Neural cell (in vitro differentiated cells): ENCODE measurements around the gene DRD2.

Experiments
- EP300 ChIP-seq: fragments of 450-650 bp; conservative IDR thresholded peaks from 2 replicates; pipeline ENCODE4 v1.6.1; 2014; ENCODE audit warnings: antibody characterized with exemption, mild to moderate bottlenecking, moderate library complexity; ENCODE audit not compliant: poor library complexity, severe bottlenecking
- EZH2 ChIP-seq: fragments of 200-600, 300-800 bp; shearing (Covaris generic), sonication (generic); IDR thresholded peaks from 2 replicates; pipeline ENCODE4 v1.6.1; 2014; ENCODE audit warnings: antibody characterized with exemption, low read length, borderline replicate concordance, mild to moderate bottlenecking; ENCODE audit not compliant: insufficient read depth, poor library complexity, severe bottlenecking
- MXI1 ChIP-seq: fragments of 450-650 bp; conservative IDR thresholded peaks from 2 replicates; pipeline ENCODE4 v1.6.1; 2014; ENCODE audit warnings: antibody characterized with exemption, mild to moderate bottlenecking; ENCODE audit not compliant: poor library complexity, severe bottlenecking
- POLR2AphosphoS5 ChIP-seq: IDR thresholded peaks from 2 replicates; pipeline ENCODE4 v1.6.1; 2012
- RAD21 ChIP-seq: fragments of 450-650 bp; conservative IDR thresholded peaks from 2 replicates; pipeline ENCODE4 v1.6.1; 2014; ENCODE audit warnings: antibody characterized with exemption, mild to moderate bottlenecking, moderate library complexity
- REST ChIP-seq: IDR thresholded peaks from 2 replicates; pipeline ENCODE4 v1.6.1; 2012; ENCODE audit warnings: borderline replicate concordance
- SMC3 ChIP-seq: fragments of 450-650 bp; conservative IDR thresholded peaks from 2 replicates; pipeline ENCODE4 v1.6.1; 2014; ENCODE audit warnings: antibody characterized with exemption, mild to moderate bottlenecking, moderate library complexity; ENCODE audit not compliant: poor library complexity
- TAF1 ChIP-seq: IDR thresholded peaks from 2 replicates; pipeline ENCODE4 v1.6.1; 2012; ENCODE audit warnings: low read depth
- TF ChIP-seq, protein P1 (sequence below): fragments of 450-650 bp; IDR thresholded peaks from 2 replicates; pipeline ENCODE4 v1.5.1; 2014; ENCODE audit warnings: antibody characterized with exemption, mild to moderate bottlenecking, moderate library complexity; ENCODE audit not compliant: poor library complexity, severe bottlenecking

GRCh38 chr11:113474362-113475159 is 637 bp downstream of the DRD2 start:
- TF ChIP-seq EZH2 (peak; percentile 94), REST (peak; percentile 78), MXI1 (no peak), POLR2AphosphoS5 (no peak), TAF1 (no peak), EP300 (no peak), RAD21 (no peak), SMC3 (no peak)
- TF ChIP-seq, protein P1, sequence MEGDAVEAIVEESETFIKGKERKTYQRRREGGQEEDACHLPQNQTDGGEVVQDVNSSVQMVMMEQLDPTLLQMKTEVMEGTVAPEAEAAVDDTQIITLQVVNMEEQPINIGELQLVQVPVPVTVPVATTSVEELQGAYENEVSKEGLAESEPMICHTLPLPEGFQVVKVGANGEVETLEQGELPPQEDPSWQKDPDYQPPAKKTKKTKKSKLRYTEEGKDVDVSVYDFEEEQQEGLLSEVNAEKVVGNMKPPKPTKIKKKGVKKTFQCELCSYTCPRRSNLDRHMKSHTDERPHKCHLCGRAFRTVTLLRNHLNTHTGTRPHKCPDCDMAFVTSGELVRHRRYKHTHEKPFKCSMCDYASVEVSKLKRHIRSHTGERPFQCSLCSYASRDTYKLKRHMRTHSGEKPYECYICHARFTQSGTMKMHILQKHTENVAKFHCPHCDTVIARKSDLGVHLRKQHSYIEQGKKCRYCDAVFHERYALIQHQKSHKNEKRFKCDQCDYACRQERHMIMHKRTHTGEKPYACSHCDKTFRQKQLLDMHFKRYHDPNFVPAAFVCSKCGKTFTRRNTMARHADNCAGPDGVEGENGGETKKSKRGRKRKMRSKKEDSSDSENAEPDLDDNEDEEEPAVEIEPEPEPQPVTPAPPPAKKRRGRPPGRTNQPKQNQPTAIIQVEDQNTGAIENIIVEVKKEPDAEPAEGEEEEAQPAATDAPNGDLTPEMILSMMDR = no peak
